22Rv1 (cell line): ENCODE measurements around the gene SLC35F3.

Experiments used
- CTCF ChIP-seq: fragments of 450-650 bp; IDR thresholded peaks from 2 replicates; pipeline ENCODE4 v1.5.1; 2017; ENCODE audit warnings: mild to moderate bottlenecking
- ZFX ChIP-seq: fragments of 450-650 bp; IDR thresholded peaks from 2 replicates; pipeline ENCODE4 v1.6.1; 2017; ENCODE audit warnings: antibody characterized with exemption, borderline replicate concordance

DNA sequence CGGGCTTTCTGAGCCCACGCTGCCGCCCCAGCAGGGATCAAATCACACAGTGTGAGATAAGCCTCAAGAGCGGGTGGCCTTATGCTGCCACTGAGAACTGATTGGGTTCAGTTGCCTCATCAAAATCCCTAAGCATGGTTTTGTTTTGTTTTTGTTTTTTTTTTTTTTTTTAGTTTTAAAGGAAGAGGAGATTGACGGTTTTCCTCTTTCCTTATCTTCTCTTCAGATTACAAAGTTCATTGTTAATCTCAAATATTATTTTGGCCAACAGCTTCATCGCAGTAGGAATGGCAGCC lies 469.4 kb downstream of the SLC35F3 start:
- TF ChIP-seq CTCF (no peak), ZFX (no peak)
